ENCODE measurements around the gene PDE6H. TPM values are rescaled to one million over a fixed set of nuclear protein-coding genes. Genes with fewer than 3 reads are reported as not detected.

PDE6H gene
- total RNA-seq, 1 donor from 2014 or later, result not detected

- Mint-ChIP-seq H3K9me3 (peaks cover 13% of the 10 kb centered on the region), H3K36me3 (peaks cover 7% of the 10 kb centered on the region), H3K27ac (peak overlapping the region; percentile 53), H3K27me3 (ENCODE audit: low read depth) (no peaks in the 10 kb centered on the region), H3K4me3 (no peak overlapping the region), H3K4me1 (peaks cover 41% of the 10 kb centered on the region)
- no peak for DNase-seq (ENCODE audit: low spot score in 2 of 2, unreplicated experiment in 2 of 2)
- TF ChIP-seq CTCF (IDR thresholded peaks at IDR 0.05; ENCODE audit: unreplicated experiment), result peak; percentile 72
These were observed 23.0 kb downstream of the PDE6H start for GRCh38 chr12:14995583-14996425.

GRCh38 chr12:14997998-14998397 lies 25.2 kb downstream of the PDE6H start:
- Mint-ChIP-seq H3K4me3 (no peak overlapping the region), H3K36me3 (no peaks in the 10 kb centered on the region), H3K9me3 (peaks cover 5% of the 10 kb centered on the region), H3K4me1 (peaks cover 61% of the 10 kb centered on the region), H3K27me3 (ENCODE audit: low read depth) (no peaks in the 10 kb centered on the region), H3K27ac (peak overlapping the region; percentile 68)
- no peak for TF ChIP-seq CTCF (IDR thresholded peaks at IDR 0.05; ENCODE audit: unreplicated experiment)
- no peak for DNase-seq (ENCODE audit: low spot score in 2 of 2, unreplicated experiment in 2 of 2)

- no peak for TF ChIP-seq CTCF (IDR thresholded peaks at IDR 0.05; ENCODE audit: unreplicated experiment)
- Mint-ChIP-seq H3K27me3 (ENCODE audit: low read depth) (no peaks in the 10 kb centered on the region), H3K4me3 (no peak overlapping the region), H3K4me1 (peaks cover 72% of the 10 kb centered on the region), H3K9me3 (peaks cover 5% of the 10 kb centered on the region), H3K27ac (peak overlapping the region; percentile 68), H3K36me3 (no peaks in the 10 kb centered on the region)
- no peak for DNase-seq (ENCODE audit: low spot score in 2 of 2, unreplicated experiment in 2 of 2)
These were observed 26.3 kb downstream of the PDE6H start for GRCh38 chr12:14999021-14999694.

- H3K4me1 Mint-ChIP-seq, result peaks cover 73% of the 10 kb centered on the region
- no peaks in the 10 kb centered on the region for H3K36me3 Mint-ChIP-seq
- DNase-seq (ENCODE audit: low spot score in 2 of 2, unreplicated experiment in 2 of 2), result no peak
- no peaks in the 10 kb centered on the region for H3K27me3 Mint-ChIP-seq (ENCODE audit: low read depth)
- no peak overlapping the region for H3K4me3 Mint-ChIP-seq
- H3K27ac Mint-ChIP-seq, result peak overlapping the region; percentile 75
- peaks cover 5% of the 10 kb centered on the region for H3K9me3 Mint-ChIP-seq
- TF ChIP-seq CTCF (IDR thresholded peaks at IDR 0.05; ENCODE audit: unreplicated experiment), result no peak
These were observed 27.0 kb downstream of the PDE6H start for GRCh38 chr12:14999695-15000365.

GRCh38 chr12:15000575-15000974 lies 27.7 kb downstream of the PDE6H start:
- no peak for TF ChIP-seq CTCF (IDR thresholded peaks at IDR 0.05; ENCODE audit: unreplicated experiment)
- DNase-seq (ENCODE audit: low spot score in 2 of 2, unreplicated experiment in 2 of 2), result no peak
- peak overlapping the region; percentile 30 for H3K27ac Mint-ChIP-seq
- H3K36me3 Mint-ChIP-seq, result no peaks in the 10 kb centered on the region
- H3K4me1 Mint-ChIP-seq, result peaks cover 76% of the 10 kb centered on the region
- no peaks in the 10 kb centered on the region for H3K27me3 Mint-ChIP-seq (ENCODE audit: low read depth)
- no peak overlapping the region for H3K4me3 Mint-ChIP-seq
- peaks cover 5% of the 10 kb centered on the region for H3K9me3 Mint-ChIP-seq
